Medulla oblongata (tissue), 1 donor: ENCODE measurements around the gene CRHR1.
A peak's percentile ranks its signal among the peaks of the same experiment; 100 is the strongest.
"Not testable (repeated sequence)": the region's sequence is repeated elsewhere in the genome, so short reads cannot be mapped to it uniquely, and the experiment has no call there.

Experiments
- DNase-seq: peaks from one replicate; pipeline ENCODE4 v3.0.0-alpha.2; 2015; ENCODE audit errors: extremely low spot score

Gene CRHR1

DNA sequence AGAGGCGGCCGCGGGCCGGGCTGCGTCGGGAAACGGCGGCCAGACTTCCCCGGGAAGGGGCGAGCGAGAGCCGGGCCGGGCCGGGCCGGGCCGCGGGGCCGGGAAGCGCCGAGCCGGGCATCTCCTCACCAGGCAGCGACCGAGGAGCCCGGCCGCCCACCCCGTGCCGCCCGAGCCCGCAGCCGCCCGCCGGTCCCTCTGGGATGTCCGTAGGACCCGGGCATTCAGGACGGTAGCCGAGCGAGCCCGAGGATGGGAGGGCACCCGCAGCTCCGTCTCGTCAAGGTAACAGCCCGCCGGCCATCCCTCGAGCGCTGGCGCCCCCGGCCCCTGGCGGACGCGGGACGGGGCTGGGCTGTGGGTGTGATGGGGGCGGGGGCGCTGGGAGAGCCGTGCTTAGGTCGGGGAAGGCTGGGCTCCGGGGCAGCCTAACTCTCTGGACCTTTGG is at the start of gene CRHR1:
Gene CRHR1, plus strand, starts transcription at position 28 of the 448 bp plus-strand sequence. Its CDS starts 225 bp downstream, at position 253.
- no peak for DNase-seq

- DNase-seq: no peak
Observed at GRCh38 chr17:45734598-45734997, 49.5 kb upstream of the CRHR1 start.

GRCh38 chr17:45735488-45735887 is 48.6 kb upstream of the CRHR1 start:
- DNase-seq: no peak

DNA sequence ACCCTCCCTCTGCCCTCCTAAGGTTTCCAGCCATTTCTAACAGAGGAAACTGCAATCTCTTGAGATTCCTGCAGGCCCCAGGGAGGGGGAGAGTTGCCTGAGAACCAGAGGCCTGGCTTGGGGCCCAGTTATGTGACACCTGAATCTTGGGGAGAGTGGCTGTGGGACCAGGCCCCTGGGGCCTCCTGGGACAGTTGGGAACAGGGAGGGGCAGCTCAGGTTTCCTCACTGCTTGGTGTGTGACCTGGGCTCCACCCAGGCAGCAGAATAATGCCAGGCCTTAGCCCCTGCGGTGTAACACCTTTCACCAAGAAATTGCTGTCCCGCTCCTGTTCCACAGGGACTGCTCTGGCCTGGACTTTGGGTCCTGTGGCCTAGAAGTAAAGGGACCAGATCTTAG is 44.3 kb upstream of the CRHR1 start:
- DNase-seq: no peak

- DNase-seq: peak; percentile 77
Observed at GRCh38 chr17:45740553-45741330, 43.4 kb upstream of the CRHR1 start.

GRCh38 chr17:45742251-45742650 is 41.9 kb upstream of the CRHR1 start:
- no peak for DNase-seq

DNA sequence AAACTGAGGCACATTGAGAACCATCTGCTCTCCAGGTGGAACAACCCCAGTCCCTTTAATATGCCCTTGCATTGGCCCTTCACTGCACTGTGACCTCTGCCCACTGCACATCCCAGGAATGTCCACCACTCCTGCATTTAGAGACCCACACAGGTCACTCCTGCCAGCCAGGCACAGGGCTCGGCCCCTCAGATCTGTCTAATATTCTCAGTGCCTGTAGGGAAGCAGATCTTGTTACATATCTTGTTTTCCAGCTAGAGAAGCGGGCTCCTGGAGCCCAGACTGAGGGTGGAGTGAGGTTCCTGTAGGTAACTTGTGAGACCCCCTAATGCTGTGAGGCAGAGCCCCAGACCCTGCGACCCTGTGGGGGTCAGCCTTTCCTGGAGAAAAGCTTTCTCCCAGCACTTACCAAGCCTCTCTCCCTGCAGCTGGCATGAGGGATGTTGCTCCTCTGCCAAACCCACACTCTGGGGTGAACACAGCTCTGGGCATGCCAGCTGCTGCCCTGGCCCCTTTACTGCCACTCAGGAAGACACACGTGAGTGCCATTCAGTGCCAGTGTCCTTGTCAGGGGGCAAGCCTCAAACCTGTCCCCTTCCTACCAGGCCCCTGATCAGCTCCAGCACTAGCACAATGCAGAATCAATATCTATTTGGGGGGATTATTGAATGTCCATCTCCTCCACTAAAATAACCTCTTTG is 40.3 kb upstream of the CRHR1 start:
- no peak for DNase-seq

DNA sequence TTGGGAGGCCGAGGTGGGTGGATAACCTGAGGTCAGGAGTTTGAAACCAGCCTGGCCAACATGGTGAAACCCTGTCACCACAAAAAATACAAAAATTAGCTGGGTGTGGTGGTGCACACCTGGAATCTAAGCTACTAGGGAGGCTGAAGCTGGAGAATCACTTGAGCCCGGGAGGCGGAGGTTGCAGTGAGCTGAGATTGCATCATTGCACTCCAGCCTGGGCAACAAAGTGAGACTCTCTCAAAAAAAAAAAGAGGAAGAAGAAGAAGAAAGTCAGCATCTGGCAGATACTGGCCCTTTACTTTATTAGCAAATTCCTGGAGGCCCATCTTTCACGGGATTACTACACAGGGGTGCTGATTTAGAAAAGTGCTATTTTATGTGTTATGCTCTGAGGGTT is 39.3 kb upstream of the CRHR1 start:
- not testable (repeated sequence) for DNase-seq

GRCh38 chr17:45745601-45746494 is 38.3 kb upstream of the CRHR1 start:
- no peak for DNase-seq

GRCh38 chr17:45747911-45748310 is 36.2 kb upstream of the CRHR1 start:
- DNase-seq: no peak

- DNase-seq: no peak
Observed at GRCh38 chr17:45748731-45749310, 35.3 kb upstream of the CRHR1 start.

DNA sequence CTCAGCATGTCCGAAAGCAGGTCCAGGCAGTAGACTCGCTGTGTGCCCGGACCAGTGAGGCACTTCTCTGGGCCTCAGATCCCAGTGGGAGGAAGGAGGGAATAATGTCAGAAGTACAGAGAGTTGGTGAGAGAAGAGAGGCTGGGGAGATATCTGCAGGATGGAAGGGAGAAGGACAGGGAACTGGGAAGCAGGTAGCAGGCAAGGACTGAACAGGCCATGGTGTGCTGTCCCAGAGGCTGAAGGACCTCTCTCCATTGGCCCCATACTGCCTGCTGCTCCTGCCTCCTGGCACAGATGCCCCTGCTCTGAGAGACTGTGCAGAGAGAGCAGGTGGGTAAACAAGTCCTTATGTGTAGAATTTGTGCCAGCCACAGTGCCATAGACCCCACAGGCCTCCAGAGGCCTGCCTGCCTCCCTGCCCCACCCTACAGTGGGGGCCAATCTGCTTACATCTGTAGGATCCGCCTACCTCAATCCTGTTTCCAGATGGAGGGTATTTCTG is 34.2 kb upstream of the CRHR1 start:
- no peak for DNase-seq

DNA sequence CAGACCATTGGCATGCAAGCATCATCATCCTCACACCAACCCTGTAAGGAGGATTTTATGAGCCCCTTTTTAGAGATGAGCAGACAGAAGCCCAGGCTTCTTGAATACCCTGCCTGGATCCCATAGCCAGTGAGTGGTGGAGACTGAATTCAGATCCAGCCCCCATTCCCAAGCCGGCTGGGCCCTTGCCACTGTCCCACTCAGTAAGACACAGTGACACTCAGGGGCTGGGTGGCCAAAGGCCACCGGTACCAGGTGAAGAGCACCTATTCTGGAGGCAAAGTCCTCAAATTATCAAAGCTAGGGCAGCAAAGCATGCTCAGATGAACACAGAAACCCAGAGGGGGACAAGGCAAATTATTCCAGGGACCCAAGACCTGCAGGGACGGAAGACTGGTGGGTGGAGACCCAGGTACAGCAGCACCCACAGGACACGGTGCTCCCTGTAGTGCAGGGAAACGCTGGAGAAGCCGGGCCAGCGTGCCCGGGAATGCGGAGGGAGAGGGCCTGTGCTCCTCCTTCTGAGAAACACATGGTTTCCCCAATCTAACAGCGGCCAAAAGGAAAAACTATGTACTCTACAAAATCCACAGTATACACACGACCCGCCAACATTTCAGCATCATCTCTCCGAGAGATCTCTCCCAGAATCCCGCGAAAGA is 33.2 kb upstream of the CRHR1 start:
- no peak for DNase-seq

DNA sequence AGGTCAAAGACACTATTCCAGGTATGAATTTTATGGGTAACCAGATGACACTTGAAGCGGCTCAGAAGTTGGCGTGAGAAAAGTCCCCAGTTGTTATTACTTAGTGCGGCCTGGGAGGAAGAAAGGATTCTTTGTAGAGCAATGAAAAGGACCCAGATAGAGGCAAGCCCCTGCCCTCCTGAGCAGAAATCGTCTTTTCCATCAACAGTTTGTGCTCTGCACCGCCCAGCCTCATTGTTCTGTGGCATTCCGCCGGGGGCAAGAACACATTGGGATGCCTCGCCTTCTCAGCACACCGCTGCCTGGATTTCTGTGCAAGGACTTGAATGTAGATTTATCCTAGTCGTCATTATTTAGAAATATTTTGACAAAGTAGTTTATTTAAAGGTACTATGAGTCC is 32.7 kb upstream of the CRHR1 start:
- no peak for DNase-seq

- no peak for DNase-seq
Observed at GRCh38 chr17:45752246-45752645, 31.9 kb upstream of the CRHR1 start.

GRCh38 chr17:45753645-45754225 is 30.4 kb upstream of the CRHR1 start:
- DNase-seq: no peak

DNA sequence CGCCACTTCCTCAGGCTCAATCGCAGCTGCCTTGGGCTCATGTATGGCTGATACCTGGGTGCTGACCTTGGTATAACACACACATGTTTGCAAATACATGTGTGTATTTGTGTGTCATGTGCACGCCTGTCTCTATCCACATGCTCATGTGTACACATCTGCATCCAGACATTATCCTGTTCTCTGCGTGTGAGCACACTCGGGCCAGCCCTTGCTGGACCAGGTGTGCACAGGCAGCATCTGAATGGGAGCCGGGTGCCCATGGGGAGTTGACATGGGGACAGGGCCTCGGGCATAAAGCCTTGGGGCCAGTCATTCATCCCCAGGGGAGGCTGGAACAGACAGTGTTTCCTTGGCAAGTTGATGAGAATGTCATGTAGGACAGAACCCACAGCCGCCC is 29.1 kb upstream of the CRHR1 start:
- DNase-seq: no peak

GRCh38 chr17:45756266-45756991 is 27.7 kb upstream of the CRHR1 start:
- no peak for DNase-seq

GRCh38 chr17:45757431-45758218 is 26.5 kb upstream of the CRHR1 start:
- DNase-seq: no peak
